ENCODE measurements around the gene MYO7B.

MYO7B gene

GRCh38 chr2:127658641-127659407 is 123.3 kb downstream of the MYO7B start:
- H3K27me3 Mint-ChIP-seq = peaks cover 18% of the 10 kb centered on the region
- H3K4me1 Mint-ChIP-seq (ENCODE audit: low read depth) = peaks cover 32% of the 10 kb centered on the region
- no peaks in the 10 kb centered on the region for H3K36me3 Mint-ChIP-seq (ENCODE audit: low read depth)
- no peak overlapping the region for H3K27ac Mint-ChIP-seq
- H3K4me3 Mint-ChIP-seq = no peak overlapping the region
- intact Hi-C loops (cut with micrococcal nuclease) = no loop called here
- no peaks in the 10 kb centered on the region for H3K9me3 Mint-ChIP-seq

- intact Hi-C loops (cut with micrococcal nuclease) = no loop called here
- Mint-ChIP-seq H3K9me3 (no peaks in the 10 kb centered on the region), H3K36me3 (ENCODE audit: low read depth) (no peaks in the 10 kb centered on the region), H3K27ac (no peak overlapping the region), H3K27me3 (peaks cover 23% of the 10 kb centered on the region), H3K4me1 (ENCODE audit: low read depth) (peaks cover 33% of the 10 kb centered on the region), H3K4me3 (no peak overlapping the region)
Observed at GRCh38 chr2:127659408-127660290, 124.2 kb downstream of the MYO7B start.

- no peaks in the 10 kb centered on the region for H3K9me3 Mint-ChIP-seq
- peaks cover 29% of the 10 kb centered on the region for H3K27me3 Mint-ChIP-seq
- H3K4me3 Mint-ChIP-seq = no peak overlapping the region
- peaks cover 31% of the 10 kb centered on the region for H3K4me1 Mint-ChIP-seq (ENCODE audit: low read depth)
- no peaks in the 10 kb centered on the region for H3K36me3 Mint-ChIP-seq (ENCODE audit: low read depth)
- intact Hi-C loops (cut with micrococcal nuclease) = no loop called here
- H3K27ac Mint-ChIP-seq = no peak overlapping the region
Observed at GRCh38 chr2:127660291-127660578, 124.8 kb downstream of the MYO7B start.

GRCh38 chr2:127661072-127661649 is 125.7 kb downstream of the MYO7B start:
- H3K9me3 Mint-ChIP-seq = no peaks in the 10 kb centered on the region
- H3K4me1 Mint-ChIP-seq (ENCODE audit: low read depth) = peaks cover 29% of the 10 kb centered on the region
- H3K27ac Mint-ChIP-seq = no peak overlapping the region
- no peak overlapping the region for H3K4me3 Mint-ChIP-seq
- intact Hi-C loops (cut with micrococcal nuclease) = no loop called here
- peaks cover 38% of the 10 kb centered on the region for H3K27me3 Mint-ChIP-seq
- H3K36me3 Mint-ChIP-seq (ENCODE audit: low read depth) = no peaks in the 10 kb centered on the region

- H3K27ac Mint-ChIP-seq = no peak overlapping the region
- H3K9me3 Mint-ChIP-seq = no peaks in the 10 kb centered on the region
- peaks cover 47% of the 10 kb centered on the region for H3K27me3 Mint-ChIP-seq
Observed at GRCh38 chr2:127661949-127662510, 126.5 kb downstream of the MYO7B start.

GRCh38 chr2:127662937-127663565 is 127.6 kb downstream of the MYO7B start:
- Mint-ChIP-seq H3K4me1 (ENCODE audit: low read depth) (peaks cover 29% of the 10 kb centered on the region), H3K36me3 (ENCODE audit: low read depth) (no peaks in the 10 kb centered on the region), H3K27me3 (peaks cover 53% of the 10 kb centered on the region), H3K9me3 (no peaks in the 10 kb centered on the region), H3K4me3 (no peak overlapping the region), H3K27ac (no peak overlapping the region)
- intact Hi-C loops (cut with micrococcal nuclease) = no loop called here

More at GRCh38 chr2:127661949-127662510, 126.5 kb downstream of the MYO7B start:
- no peak overlapping the region for H3K4me3 Mint-ChIP-seq
- intact Hi-C loops (cut with micrococcal nuclease) = no loop called here
- peaks cover 29% of the 10 kb centered on the region for H3K4me1 Mint-ChIP-seq (ENCODE audit: low read depth)
- H3K36me3 Mint-ChIP-seq (ENCODE audit: low read depth) = no peaks in the 10 kb centered on the region

GRCh38 chr2:127663566-127664064 is 128.1 kb downstream of the MYO7B start:
- H3K4me3 Mint-ChIP-seq = no peak overlapping the region
- no peaks in the 10 kb centered on the region for H3K36me3 Mint-ChIP-seq (ENCODE audit: low read depth)
- intact Hi-C loops (cut with micrococcal nuclease) = no loop called here
- H3K27ac Mint-ChIP-seq = no peak overlapping the region
- peaks cover 29% of the 10 kb centered on the region for H3K4me1 Mint-ChIP-seq (ENCODE audit: low read depth)
- H3K27me3 Mint-ChIP-seq = peaks cover 54% of the 10 kb centered on the region
- no peaks in the 10 kb centered on the region for H3K9me3 Mint-ChIP-seq

GRCh38 chr2:127664065-127664894 is 128.8 kb downstream of the MYO7B start:
- Mint-ChIP-seq H3K4me1 (ENCODE audit: low read depth) (peaks cover 29% of the 10 kb centered on the region), H3K36me3 (ENCODE audit: low read depth) (no peaks in the 10 kb centered on the region), H3K9me3 (no peaks in the 10 kb centered on the region), H3K4me3 (no peak overlapping the region), H3K27me3 (peaks cover 60% of the 10 kb centered on the region), H3K27ac (no peak overlapping the region)
- intact Hi-C loops (cut with micrococcal nuclease) = no loop called here

- H3K9me3 Mint-ChIP-seq = no peaks in the 10 kb centered on the region
- peaks cover 65% of the 10 kb centered on the region for H3K27me3 Mint-ChIP-seq
- H3K4me3 Mint-ChIP-seq = no peak overlapping the region
- H3K4me1 Mint-ChIP-seq (ENCODE audit: low read depth) = peaks cover 25% of the 10 kb centered on the region
- no peak overlapping the region for H3K27ac Mint-ChIP-seq
- intact Hi-C loops (cut with micrococcal nuclease) = no loop called here
- no peaks in the 10 kb centered on the region for H3K36me3 Mint-ChIP-seq (ENCODE audit: low read depth)
Observed at GRCh38 chr2:127664895-127665225, 129.4 kb downstream of the MYO7B start.

- no peak overlapping the region for H3K27ac Mint-ChIP-seq
- H3K36me3 Mint-ChIP-seq (ENCODE audit: low read depth) = no peaks in the 10 kb centered on the region
- H3K4me1 Mint-ChIP-seq (ENCODE audit: low read depth) = peaks cover 22% of the 10 kb centered on the region
- H3K4me3 Mint-ChIP-seq = no peak overlapping the region
- intact Hi-C loops (cut with micrococcal nuclease) = no loop called here
- H3K27me3 Mint-ChIP-seq = peaks cover 68% of the 10 kb centered on the region
- H3K9me3 Mint-ChIP-seq = no peaks in the 10 kb centered on the region
Observed at GRCh38 chr2:127665267-127665893, 129.9 kb downstream of the MYO7B start.

GRCh38 chr2:127669056-127669455 is 133.6 kb downstream of the MYO7B start:
- no peak overlapping the region for H3K4me3 Mint-ChIP-seq
- no peak overlapping the region for H3K27ac Mint-ChIP-seq
- H3K36me3 Mint-ChIP-seq (ENCODE audit: low read depth) = no peaks in the 10 kb centered on the region
- intact Hi-C loops (cut with micrococcal nuclease) = no loop called here
- peaks cover 20% of the 10 kb centered on the region for H3K4me1 Mint-ChIP-seq (ENCODE audit: low read depth)
- no peaks in the 10 kb centered on the region for H3K9me3 Mint-ChIP-seq
- peaks cover 85% of the 10 kb centered on the region for H3K27me3 Mint-ChIP-seq

- Mint-ChIP-seq H3K36me3 (ENCODE audit: low read depth) (no peaks in the 10 kb centered on the region), H3K27me3 (peaks cover 82% of the 10 kb centered on the region), H3K9me3 (no peaks in the 10 kb centered on the region), H3K27ac (no peak overlapping the region), H3K4me1 (ENCODE audit: low read depth) (peaks cover 26% of the 10 kb centered on the region), H3K4me3 (no peak overlapping the region)
- intact Hi-C loops (cut with micrococcal nuclease) = no loop called here
Observed at GRCh38 chr2:127670055-127670956, 134.8 kb downstream of the MYO7B start.
